WERI-Rb-1 (cell line): ENCODE measurements around the gene ATRNL1.

Experiments used
- DNase-seq: peaks from one replicate; pipeline ENCODE4 v3.0.0-alpha.2; 2020
- H3K27ac ChIP-seq: fragments of 250-450 bp; sonication (Bioruptor Pico); 2 replicates; pipeline ENCODE4 v1.5.1; 2020; ENCODE audit warnings: mild to moderate bottlenecking, moderate library complexity
- H3K27me3 ChIP-seq: fragments of 250-450 bp; sonication (Bioruptor Pico); 2 replicates; pipeline ENCODE4 v1.5.1; 2021; ENCODE audit warnings: mild to moderate bottlenecking, low read depth, moderate library complexity; ENCODE audit not compliant: insufficient read depth, severe bottlenecking
- H3K36me3 ChIP-seq: fragments of 250-450 bp; sonication (Bioruptor Pico); 2 replicates; pipeline ENCODE4 v1.5.1; 2020; ENCODE audit warnings: mild to moderate bottlenecking, moderate library complexity
- H3K4me3 ChIP-seq: 2 replicates; pipeline ENCODE4 v1.5.1; 2011; ENCODE audit warnings: low read depth, mild to moderate bottlenecking, control low read depth, low read length
- H3K9me3 ChIP-seq: fragments of 250-450 bp; sonication (Bioruptor Pico); 2 replicates; pipeline ENCODE4 v1.5.1; 2021; ENCODE audit warnings: mild to moderate bottlenecking, moderate library complexity; ENCODE audit not compliant: severe bottlenecking
- TF ChIP-seq, protein P1 (sequence below): IDR thresholded peaks from 2 replicates; pipeline ENCODE4 v1.5.1; 2011; ENCODE audit warnings: low read depth, mild to moderate bottlenecking, control low read depth, inconsistent platforms, low read length

ATRNL1 gene

DNA sequence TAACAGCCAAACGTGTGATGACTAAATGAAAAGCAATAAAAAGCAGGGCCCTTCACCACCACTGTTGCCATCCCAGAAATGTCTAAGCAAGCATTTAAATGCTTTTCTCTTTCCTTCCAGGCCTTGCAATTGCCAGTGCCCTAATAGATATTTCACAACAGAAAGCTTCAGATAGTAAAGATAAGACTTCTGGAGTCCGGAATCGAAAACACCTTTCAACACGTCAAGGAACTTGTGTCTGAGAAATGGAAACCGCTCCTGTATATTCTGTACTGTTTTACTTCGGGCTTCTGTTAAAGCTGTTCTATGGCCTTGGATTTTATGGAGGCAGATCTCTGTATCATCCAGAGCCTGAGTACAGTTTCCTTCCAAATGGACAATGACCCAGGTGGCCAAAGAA is 851.4 kb downstream of the ATRNL1 start:
- H3K27ac ChIP-seq: no peak overlapping the region
- H3K9me3 ChIP-seq: no peaks in the 10 kb centered on the region
- no peaks in the 10 kb centered on the region for H3K36me3 ChIP-seq
- H3K4me3 ChIP-seq: no peak overlapping the region
- DNase-seq: no peak
- no peaks in the 10 kb centered on the region for H3K27me3 ChIP-seq
- TF ChIP-seq, protein P1, sequence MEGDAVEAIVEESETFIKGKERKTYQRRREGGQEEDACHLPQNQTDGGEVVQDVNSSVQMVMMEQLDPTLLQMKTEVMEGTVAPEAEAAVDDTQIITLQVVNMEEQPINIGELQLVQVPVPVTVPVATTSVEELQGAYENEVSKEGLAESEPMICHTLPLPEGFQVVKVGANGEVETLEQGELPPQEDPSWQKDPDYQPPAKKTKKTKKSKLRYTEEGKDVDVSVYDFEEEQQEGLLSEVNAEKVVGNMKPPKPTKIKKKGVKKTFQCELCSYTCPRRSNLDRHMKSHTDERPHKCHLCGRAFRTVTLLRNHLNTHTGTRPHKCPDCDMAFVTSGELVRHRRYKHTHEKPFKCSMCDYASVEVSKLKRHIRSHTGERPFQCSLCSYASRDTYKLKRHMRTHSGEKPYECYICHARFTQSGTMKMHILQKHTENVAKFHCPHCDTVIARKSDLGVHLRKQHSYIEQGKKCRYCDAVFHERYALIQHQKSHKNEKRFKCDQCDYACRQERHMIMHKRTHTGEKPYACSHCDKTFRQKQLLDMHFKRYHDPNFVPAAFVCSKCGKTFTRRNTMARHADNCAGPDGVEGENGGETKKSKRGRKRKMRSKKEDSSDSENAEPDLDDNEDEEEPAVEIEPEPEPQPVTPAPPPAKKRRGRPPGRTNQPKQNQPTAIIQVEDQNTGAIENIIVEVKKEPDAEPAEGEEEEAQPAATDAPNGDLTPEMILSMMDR: no peak

DNA sequence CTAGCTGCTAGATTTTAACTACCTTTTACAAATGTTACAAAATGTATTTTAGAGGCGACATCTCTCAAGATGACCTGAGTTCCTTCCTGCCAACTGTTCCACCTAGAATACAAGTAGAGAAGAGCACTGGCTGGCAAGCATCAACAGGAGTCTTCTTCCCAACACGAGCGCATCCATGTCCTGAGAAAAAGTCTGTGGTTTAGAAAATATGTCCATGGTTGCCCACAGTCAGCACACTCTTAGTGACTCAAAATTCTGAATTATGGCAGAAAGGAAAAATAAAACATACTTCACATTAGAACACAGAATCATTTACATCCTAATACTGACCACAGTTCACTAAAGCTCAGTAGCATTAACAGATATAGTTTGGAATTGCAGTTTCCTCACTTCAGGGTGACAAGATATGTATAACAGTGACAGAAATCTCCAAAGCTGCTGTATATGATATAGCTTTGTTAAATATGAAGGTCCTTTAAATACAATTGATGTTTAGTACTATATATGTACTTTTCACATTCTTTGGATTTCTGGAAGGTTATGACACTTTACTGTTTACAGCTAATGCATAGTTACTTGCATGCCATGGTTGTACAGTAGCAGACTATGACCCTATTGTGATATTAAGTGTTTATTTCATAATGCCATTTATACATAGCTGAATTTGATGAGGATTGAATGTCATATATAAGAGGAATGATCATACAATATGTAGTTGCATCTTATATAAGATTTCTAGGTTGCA is 852.7 kb downstream of the ATRNL1 start:
- H3K36me3 ChIP-seq: no peaks in the 10 kb centered on the region
- DNase-seq: no peak
- H3K27ac ChIP-seq: no peak overlapping the region
- H3K27me3 ChIP-seq: no peaks in the 10 kb centered on the region
- no peak overlapping the region for H3K4me3 ChIP-seq
- TF ChIP-seq, protein P1: no peak
- H3K9me3 ChIP-seq: no peaks in the 10 kb centered on the region

DNA sequence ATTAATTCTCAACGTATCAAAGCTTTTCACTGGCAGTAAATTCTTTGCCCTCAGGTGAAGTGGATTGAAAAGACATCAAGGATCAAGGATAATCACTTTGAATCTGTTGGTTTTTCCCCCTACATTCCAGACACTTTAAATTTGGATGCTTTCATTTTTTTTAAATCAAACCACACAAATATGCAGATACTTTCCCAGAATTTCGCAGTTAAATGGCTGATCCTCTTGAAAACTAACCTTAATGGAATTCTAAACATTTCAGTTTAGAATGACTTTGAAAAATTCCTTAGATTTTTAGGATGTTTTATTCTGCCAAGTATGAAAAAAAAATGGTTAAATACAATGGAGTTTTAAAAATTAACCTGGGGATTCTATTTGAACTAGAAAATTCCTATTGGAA is 853.9 kb downstream of the ATRNL1 start:
- DNase-seq: no peak
- no peaks in the 10 kb centered on the region for H3K9me3 ChIP-seq
- H3K36me3 ChIP-seq: no peaks in the 10 kb centered on the region
- no peaks in the 10 kb centered on the region for H3K27me3 ChIP-seq
- no peak overlapping the region for H3K27ac ChIP-seq
- TF ChIP-seq, protein P1: no peak
- no peak overlapping the region for H3K4me3 ChIP-seq

DNA sequence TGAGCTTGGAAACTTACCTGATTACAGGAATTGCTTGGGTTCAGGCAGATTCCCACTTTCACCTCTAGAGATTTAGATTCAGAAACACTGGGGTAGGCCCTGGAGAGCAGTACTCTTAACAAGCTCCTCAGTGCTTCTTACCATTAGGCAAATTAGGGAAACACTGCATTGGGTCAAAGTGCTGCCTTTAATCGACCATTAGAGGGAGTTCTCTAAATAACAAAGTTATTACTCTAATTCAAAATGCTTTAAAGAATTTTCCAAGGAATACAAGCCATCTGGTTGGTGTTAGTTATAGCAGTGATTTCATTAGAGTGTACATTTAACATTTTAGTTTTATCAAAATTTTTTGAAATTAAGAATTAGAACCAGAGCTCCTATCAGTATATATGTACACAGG is 855.3 kb downstream of the ATRNL1 start:
- no peak for DNase-seq
- Histone ChIP-seq H3K27me3 (no peaks in the 10 kb centered on the region), H3K27ac (no peak overlapping the region), H3K36me3 (no peaks in the 10 kb centered on the region), H3K9me3 (no peaks in the 10 kb centered on the region), H3K4me3 (no peak overlapping the region)
- TF ChIP-seq, protein P1: peak; percentile 27; the same call in 1 of the 2 replicates

DNA sequence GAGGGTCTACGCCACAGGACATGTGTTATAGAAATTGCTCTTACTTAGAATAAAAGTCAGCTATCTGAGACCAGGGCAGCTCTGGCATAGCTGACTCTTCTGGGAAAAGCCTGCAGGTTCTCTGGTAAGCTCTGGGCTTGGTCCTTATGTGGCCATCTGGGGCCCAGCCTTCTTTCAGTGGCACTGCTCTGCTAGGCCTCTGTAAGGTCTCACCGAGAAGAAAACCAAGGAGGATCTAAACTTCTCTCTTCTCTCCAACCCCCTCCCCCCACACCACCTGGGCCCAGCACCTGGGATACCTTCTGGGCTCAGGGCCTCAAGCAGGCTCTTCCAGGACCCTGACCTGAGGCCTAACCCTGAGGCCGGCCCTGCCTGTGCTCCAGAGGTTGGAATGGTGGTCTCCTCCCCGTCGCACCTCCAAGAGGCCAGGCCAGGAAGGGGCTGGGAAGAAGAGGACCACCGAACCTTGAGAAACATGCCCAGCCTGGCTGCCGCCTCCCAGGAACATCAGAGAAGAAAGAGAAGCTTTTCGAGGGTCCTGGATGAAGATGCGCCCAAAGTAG is 856.2 kb downstream of the ATRNL1 start:
- DNase-seq: peak; percentile 21
- TF ChIP-seq, protein P1: no peak
- Histone ChIP-seq H3K27me3 (no peaks in the 10 kb centered on the region), H3K4me3 (no peak overlapping the region), H3K36me3 (no peaks in the 10 kb centered on the region), H3K9me3 (no peaks in the 10 kb centered on the region), H3K27ac (no peak overlapping the region)

DNA sequence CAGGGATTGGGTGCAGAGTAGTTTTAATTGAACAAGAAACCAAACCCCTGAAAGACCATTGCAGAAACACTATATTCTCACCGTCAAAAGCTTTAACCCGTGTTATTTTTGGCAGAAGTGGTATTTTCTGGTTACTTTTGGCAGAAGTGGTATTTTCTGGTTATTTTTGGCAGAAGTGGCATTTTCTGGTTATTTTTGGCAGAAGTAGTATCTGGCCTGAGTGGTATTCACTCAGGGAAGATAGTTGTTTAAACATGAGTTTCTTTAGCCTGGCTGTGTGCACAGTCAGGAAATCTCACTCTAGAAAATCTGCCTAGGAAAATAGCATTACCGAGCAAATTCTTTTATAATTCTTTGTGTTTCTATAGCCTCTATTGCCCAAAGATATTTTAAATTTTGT is 857.2 kb downstream of the ATRNL1 start:
- no peaks in the 10 kb centered on the region for H3K27me3 ChIP-seq
- TF ChIP-seq, protein P1: no peak
- no peaks in the 10 kb centered on the region for H3K36me3 ChIP-seq
- no peak for DNase-seq
- no peaks in the 10 kb centered on the region for H3K9me3 ChIP-seq
- H3K4me3 ChIP-seq: no peak overlapping the region
- no peak overlapping the region for H3K27ac ChIP-seq
